Esophagus squamous epithelium (tissue), 4 donors: Measurements from ENCODE around the gene GOLGA8H.
"Not testable (repeated sequence)": the region's sequence is repeated elsewhere in the genome, so short reads cannot be mapped to it uniquely, and the experiment has no call there.

Experiments
- CTCF ChIP-seq, 6 experiments: fragments of 450-650 bp in 4 of 6; fragments of 200-600 bp in 2 of 6; sonication (generic) in 2 of 6; IDR thresholded peaks; one replicate each; pipeline ENCODE4 v1.5.1; 2016 to 2019; ENCODE audit warnings: antibody characterized with exemption in 6 of 6, mild to moderate bottlenecking in 4 of 6, moderate library complexity in 4 of 6
- POLR2A ChIP-seq, 4 donors: fragments of 450-650 bp; IDR thresholded peaks; one replicate each; pipeline ENCODE4 v1.6.1; 2017; ENCODE audit warnings: antibody characterized with exemption in 4 of 4, mild to moderate bottlenecking in 4 of 4, moderate library complexity in 3 of 4

- TF ChIP-seq CTCF (IDR thresholded peaks at IDR 0.05) = peak in 2 of 6 experiments; percentile 6 to 16
- TF ChIP-seq POLR2A (IDR thresholded peaks at IDR 0.05) = not testable (repeated sequence)
Measured at GRCh38 chr15:30621342-30621741, 17.5 kb downstream of the GOLGA8H start.
